Ureter (tissue), 1 donor: ENCODE data around the gene KCNQ1. TPM values are rescaled to one million over a fixed set of nuclear protein-coding genes. Genes with fewer than 3 reads are reported as not detected.

Experiments
- DNase-seq: peaks from one replicate; pipeline ENCODE4 v3.0.0-alpha.2; 2020; ENCODE audit warnings: low spot score
- total RNA-seq: library from RNA; stranded (reverse); gene quantifications from one replicate; pipeline ENCODE4 v1.2.4, GENCODE V29; 2023
- donor health status: DM: yes; HTN: yes; CAD: no.

KCNQ1 gene
- total RNA-seq, 1 donor from 2014 or later = 63.0 TPM

DNA sequence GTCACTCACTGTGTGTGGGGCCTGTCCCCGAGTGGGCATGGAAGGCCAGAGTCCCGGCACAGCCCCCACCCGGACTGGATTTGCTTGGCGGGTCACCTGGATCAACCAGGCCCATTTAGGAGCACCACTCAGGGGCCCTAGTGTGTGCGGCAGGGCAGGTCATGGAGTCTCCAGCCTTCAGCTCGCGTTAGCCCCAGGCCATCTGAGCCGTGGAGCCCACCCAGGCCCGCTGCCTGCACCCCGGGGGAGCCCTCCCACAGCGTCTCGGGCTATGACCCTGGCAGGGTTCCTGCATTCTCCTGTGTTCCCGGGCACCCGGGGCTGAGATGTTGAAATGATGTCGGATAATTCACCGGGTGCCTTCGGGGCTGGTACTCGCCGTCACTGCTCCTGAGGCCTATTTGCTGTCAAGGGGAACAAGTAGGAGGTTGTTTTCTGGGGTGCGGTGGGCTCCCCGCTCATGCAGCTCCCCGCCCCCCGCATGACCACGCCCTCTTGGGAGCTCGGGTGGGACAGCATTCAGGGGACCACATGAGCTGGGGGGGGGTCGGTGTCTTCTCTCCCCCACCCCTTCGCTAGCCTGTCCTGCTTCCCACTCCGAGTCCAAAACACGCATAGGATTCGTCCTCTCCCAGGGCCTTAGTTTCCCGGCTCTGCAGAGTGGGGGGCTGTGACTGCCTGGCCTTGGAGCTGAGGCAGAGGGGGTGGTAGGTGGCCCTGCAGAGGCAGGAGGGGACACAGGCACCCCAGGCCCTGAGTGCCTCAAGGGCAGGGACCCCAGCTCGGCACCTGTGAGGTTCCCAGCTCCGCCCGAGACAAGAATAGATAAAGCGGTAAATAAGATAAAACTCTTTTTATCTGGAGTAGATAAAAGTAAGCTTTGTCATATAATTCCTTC, 77.2 kb downstream of the KCNQ1 start:
- DNase-seq = peak; percentile 40

DNA sequence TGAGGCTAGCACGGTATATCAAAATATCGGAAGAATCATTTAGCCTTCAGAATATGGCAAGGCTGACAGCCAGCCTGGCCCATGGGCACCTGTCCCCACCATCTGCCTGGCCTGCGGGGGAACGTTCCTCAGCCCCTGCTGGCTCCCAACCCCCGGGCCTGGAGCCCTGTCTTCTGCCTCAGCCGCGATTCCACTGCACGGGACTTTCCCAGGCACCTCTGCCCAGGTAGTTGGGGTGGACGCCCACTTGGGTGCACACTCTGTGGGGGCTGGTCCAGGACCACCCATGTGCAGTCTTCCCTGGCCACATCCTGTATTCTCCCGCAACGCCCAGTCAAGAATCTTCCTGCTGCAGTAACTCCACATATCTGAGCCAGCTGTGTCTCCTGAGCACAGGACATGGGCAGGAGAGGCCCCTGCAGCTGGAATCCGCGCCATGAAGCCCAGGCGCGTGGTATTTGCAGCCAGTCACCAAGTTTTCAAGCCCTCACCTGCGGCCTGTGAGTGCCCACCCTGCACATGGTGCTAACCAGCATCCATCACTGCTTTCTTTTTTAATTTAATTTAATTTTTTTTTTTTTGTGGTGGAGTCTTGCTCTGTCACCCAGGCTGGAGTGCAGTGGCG, 77.9 kb downstream of the KCNQ1 start:
- peak; percentile 34 for DNase-seq

DNA sequence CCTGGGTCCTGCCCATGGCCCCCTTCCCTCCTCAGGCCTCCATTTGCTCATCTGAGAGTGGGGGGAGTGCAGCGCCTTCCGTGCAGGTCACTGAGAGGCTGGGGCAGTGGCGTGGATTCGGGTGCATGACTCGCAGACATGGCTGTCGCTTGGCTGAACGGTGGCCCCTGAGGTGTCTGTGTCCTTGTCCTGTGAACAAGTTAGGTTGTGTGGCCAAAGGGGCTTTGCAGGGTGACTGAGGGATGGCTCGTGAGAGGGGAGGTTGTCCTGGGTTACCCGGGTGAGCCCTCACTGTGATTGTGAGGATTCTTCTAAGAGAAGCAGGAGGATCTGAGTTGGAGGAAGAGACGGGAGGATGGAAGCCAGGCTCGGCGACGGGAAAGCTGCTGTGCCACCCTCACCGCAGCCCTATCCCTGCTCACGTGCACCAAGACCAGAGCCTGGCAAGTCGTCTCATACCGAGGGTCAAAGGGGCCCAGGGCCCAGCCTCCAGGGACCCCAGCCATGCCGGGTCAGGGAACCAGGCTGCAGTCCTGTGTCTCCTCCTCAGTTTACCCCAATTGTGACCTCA, 79.1 kb downstream of the KCNQ1 start:
- peak; percentile 40 for DNase-seq

DNA sequence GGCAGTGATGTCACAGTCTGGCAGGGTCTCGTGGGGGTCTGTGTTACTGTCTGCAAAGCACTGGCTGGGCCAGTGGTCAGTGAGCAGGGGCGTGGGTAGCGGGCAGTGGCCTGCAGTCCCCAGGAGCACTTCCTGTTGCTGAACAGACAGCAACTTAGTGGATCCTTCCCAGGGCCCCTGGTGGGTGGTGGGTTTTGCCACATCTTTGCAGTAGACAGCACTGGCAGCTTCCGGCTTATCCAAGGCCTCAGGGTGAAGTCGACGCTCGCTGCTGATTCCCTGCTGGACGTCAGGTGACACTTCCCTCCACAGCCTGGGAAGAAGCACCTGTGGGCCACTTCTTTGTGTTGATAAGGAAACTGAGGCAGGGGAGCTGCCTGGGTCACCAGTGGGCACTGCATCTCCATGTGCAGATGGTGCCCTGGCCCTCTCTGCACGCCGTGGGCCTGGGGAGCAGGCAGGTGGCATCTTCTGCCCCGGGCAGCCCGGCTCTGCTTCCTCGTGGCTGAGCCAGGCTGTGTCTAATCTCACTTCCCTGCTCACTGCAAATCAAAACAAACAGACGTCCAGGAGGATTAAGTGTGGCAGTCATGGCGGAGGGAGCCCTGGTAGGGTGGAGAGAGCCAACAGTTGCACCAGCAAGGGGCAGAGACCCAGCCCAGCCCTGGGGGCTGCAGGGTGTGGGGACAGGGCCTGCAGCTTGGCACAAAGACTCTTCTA, 79.8 kb downstream of the KCNQ1 start:
- DNase-seq = peak; percentile 41

DNA sequence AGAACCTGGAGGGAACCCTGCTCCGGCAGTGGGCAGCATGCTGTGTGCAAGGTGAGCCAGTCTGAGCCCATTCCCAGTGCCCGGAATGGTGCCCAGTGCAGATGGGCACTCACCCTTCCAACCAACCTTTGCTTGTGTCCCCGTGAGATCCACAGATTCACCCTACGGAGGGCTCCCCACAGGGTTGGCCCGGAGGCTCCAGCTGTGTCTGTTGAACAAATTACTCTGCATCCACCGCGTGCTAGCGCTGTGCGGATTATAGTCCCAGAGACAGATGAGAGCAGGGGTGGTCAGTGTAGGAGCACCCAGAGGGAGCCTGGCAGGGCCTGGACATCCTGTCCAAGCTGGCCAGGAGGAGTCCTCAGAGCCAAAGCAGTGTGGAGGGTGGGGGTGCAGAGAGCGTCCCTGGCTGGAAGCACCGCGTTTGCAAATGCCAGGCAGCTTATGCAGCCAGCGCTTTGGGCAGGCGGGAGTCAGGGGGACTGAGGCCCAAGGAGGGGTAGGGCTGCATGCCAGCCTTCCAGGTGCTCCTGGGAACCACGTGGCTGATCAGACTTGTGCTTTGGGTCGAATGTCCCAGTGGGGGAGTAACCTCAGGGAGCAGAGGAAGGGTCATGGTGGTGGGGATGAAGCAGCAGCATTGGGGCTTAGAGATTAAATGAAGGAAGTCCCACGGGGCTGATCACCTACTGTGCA, 80.5 kb downstream of the KCNQ1 start:
- peak; percentile 41 for DNase-seq

DNA sequence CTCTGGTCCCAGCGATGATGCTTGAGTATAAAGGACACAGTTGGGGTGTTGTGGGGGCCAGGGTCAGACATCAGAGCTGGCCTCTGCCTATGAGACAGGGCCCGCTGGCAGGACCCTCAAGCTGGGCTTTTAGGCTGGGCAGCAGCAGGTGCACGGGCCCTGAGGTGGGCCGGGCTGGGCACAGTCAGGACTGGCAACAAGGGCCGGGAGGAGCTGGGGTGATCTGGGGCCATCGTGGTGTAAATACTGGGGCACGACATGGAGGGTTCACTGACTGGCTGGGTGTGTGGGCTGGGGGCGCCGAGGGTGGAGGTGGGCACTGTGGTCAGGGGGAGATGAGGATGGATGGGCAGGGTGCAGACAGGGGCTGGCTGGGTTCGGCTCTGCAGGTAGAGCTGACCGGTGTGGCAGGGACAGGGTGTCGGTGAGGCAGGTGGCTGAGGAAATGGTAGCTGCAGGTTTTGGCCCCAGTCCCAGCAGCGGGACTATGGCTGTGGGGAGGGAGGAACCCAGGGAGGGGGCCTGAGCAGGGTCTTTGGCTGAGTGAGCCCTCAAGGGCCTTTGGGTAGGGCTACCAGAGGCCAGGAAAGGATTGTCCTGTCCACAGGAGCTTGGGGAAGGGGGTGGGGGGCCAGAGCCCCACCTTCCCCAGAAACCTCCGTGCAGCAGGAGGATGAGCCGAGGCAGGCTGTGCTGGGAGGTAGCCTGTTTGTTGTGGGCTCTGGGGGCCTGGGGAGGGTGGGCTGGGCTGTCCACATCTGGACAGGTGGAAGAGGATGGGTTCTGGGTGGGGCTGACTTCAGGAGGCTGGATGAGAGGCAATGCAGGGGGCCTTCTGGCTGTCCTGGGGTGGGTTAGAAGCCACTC, 81.4 kb downstream of the KCNQ1 start:
- peak; percentile 44 for DNase-seq

DNA sequence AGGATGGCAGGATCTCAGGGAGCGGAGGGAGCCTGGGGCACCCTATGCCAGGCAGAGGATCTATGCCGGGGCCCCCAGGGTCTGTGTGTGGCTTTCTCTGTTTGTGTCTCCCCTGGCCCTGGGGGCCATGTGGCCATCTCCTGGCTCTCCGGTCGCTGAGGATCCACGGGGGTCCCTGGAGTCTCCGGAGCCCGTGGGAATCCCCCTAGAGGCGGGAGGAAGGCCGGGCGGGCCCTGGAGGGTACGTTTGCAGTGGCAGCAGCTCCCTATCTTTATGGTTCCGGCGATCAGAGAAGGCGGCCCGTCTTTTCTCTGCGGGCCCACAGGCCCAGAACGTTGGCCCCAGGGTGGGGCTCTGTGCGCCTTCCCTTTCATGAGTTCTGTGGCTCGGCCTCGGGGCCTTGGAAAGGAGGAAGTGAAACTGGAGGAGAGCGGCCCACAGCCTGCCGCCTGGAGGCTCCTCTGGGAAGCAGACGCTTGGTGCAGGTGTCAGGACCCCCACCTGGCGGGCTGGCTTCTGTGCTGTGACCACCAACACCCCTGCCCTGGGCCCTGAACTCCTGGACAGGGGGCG, 82.1 kb downstream of the KCNQ1 start:
- peak; percentile 73 for DNase-seq

DNA sequence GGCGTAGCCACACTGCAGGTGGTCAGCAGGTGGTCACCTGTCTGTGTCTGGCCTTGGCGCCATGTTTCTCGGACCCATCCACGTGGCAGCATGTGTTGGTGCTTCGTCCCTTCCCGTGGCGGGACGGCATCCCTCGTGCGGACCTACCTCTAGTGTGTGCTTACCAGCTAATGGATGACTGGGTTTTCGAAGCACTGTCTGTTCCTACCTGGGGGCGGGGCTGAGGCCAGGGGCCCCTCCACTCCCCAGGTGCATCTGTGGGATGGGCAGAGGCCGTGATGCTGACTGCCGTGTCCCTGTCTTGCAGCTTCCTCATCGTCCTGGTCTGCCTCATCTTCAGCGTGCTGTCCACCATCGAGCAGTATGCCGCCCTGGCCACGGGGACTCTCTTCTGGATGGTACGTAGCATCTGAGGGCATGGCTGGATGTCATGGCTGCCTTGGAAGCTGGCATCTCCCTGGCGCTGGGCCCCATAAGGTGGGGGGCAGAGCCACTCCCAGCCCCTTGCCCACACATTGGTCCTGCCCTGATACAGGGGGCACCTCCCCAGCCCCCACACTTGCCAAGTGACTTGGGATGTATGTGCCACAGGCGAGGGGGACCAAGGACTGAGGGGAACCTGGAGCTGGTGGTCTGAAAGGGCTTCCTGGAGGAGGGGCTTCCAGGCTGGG, 82.9 kb downstream of the KCNQ1 start:
- DNase-seq = peak; percentile 41

DNA sequence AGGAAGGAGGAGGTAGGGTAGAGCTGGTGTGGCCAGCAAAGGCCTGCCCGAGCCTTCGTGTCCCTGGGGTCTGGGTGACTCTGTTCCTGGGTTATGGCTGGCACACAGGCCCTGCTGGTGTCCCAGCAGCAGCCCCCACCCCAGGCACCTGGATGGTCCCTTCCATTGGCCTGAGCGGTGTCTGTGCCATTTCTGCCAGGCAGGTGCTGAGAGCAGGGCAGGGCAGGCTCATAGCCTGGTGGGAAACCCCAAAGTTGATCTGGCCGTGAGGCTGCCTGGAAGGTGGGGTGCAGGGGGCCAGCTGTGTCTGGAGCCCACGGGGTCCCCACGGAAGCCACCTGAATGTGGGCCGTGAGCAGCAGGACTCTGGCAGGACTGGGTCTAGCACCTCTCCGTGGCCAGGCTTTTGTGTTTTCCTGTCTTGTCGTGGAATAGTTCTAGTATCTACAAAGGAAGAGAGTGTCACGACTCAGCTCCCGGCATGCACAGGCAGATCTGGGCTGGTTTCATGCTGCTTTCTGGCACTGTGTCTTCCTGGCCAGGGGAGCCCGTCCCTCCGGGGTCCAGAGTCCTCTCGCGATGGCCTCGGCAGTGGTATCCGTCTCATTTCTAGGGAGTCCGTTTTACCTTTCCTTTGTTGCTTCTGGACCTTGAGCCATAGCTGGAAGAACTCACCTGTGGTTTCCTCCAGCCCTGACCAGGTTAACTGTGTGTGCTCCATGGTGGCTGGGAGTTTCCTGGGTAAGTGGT, 83.7 kb downstream of the KCNQ1 start:
- peak; percentile 43 for DNase-seq

DNA sequence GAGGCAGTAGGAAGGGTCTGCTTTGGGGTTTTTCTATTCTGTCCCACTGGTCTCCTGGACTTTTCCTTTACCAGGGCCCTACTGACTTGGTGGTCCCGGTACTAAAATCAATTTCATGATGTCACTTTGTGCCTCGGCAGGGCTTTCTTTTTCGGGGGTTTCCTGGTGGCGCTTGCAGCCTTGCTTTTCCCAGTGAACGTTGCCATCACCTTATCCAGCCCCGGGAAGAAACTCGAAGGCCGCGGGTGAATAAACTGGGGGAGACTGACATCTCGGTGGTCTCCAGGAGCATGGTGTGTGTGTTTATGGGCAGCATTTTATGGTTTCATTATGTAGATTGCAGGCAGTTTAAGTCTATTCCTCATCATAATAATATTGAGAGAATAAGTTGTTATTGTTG, 84.4 kb downstream of the KCNQ1 start:
- no peak for DNase-seq

DNA sequence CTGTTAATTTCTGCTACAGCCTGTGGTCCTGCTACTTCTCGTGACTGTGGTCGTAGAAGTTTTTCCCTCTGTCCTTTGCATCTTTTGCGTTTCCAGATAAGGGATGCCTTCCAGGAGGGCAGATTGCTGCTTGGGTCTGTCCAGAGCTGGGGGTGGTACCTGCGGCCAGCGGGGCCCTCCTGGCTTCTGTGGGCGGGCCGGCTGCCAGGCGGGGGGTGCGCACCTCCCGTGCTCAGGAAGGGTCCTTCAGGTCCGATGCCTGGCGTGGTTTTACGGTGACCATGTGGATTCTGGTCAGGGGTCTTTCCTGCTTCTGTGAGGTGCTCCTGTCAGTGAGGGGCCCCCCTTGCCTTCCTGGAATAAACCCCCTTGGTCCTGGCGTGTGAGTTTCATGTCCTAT, 84.8 kb downstream of the KCNQ1 start:
- no peak for DNase-seq

DNA sequence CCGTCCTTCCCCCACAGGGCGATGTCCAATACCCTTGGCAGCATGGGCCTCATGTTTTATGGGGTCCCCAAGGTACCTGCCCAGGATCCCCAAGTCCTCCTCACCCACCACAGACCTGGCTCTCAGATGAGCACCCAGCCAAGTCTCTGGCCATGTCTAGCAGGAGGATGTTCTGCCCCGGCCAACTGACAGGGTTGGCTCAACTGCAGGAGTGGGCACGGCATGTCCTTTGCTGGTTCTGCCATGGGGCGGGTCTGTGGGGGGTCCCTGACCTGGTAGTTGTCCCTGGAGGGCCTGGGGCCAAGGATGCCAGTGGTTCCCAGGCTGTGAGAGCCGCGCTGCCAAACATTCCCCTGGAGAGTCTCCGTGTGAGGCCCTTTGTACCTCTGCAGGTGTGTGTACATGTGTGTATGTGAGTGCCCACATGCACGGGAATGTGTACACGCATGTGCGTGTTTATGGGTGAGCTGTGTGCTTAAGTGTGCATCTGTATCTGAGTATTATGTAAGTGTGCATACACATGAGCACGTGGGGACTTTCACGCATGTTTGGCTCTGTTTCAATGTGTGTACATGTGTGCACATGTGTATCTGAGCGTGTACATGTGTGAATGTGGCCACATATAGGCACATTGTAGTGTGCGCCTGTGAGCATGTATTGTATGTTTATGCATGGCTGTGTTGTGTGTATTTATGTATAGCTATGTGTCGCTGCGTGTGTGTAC, 85.5 kb downstream of the KCNQ1 start:
- DNase-seq = no peak

DNA sequence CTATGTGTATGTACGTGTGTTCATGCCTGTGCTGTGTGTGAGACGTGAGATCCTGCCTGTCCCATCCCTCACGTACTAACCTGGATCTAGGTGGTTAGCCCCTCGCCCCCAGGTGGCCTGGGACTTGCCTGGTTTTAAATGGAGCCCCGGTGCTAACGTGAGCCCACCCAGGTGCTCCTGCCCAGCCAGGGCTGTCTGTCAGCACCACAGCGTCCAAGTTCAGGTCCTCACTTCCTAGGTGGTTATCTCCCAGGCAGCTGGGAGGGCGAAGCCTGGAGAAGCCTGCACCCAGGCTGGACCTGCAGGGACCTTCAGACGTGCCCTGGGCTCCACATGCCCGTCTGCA, 86.0 kb downstream of the KCNQ1 start:
- no peak for DNase-seq

DNA sequence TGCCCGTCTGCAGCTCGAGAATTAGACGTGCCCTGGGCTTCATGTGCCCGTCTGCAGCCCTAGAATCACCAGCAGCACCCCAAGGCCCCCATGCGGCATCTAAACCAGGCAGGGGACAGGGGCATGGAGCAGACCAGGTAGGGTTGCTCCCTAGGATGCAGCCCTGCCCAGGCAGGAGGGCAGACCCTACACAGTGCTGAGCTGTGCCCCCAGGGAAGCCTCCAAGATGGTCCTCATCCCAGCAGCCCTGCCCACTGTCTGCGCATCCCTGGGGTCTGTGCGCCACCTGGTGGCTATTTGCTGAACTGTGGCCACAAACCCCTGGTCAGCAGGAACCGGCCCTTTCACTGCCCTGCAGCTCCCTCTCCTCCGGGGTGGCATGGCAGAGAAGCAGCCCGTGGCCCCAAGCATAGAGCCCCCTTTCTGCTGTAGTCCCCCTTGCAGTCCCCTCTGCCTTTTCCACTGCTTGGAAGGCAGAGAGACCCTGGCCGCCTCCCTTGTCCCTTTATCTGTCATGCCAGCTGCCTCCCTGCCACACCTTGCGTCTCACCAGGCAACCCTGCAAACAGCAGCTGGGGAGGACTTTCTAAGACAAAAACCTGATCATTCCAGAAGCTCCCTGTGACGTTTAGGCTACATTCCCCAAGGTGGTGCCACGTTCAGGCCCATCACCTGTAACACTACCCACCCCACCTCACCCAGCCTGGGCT, 86.6 kb downstream of the KCNQ1 start:
- DNase-seq = peak; percentile 75

DNA sequence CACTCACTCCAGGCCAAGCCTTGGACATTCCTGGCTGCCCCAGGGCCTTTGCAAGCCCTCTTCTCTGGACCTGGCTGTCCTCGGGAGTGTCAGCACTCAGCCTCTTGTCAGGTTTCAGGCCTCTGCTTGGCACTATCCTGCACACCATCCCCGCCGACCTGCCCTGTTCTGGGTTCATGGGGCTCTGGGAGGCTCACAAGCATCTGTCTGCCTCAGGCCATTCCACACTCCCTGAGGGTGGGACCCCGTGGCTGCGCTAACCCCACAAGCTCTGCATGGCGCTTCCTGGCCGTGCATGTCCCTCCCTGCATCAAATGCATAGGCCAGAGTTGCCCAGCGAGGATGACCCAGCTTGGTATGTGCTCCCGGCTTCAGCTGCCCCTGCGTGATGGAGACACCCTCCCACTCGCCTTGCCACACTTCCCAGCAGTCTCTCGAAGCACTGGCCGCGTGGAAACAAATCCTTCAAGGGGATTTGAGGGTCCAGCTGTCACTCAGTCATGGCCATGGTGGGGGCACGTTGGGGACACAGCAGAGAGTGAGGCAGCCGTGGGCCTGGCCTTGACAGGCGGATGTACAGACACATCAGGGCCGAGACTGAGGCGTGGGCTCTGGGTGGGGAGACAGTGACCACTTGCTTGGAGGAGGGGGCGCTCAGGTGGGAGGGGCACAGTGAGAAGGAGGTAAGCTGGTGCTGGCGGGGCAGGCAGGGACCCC, 87.3 kb downstream of the KCNQ1 start:
- DNase-seq = no peak

DNA sequence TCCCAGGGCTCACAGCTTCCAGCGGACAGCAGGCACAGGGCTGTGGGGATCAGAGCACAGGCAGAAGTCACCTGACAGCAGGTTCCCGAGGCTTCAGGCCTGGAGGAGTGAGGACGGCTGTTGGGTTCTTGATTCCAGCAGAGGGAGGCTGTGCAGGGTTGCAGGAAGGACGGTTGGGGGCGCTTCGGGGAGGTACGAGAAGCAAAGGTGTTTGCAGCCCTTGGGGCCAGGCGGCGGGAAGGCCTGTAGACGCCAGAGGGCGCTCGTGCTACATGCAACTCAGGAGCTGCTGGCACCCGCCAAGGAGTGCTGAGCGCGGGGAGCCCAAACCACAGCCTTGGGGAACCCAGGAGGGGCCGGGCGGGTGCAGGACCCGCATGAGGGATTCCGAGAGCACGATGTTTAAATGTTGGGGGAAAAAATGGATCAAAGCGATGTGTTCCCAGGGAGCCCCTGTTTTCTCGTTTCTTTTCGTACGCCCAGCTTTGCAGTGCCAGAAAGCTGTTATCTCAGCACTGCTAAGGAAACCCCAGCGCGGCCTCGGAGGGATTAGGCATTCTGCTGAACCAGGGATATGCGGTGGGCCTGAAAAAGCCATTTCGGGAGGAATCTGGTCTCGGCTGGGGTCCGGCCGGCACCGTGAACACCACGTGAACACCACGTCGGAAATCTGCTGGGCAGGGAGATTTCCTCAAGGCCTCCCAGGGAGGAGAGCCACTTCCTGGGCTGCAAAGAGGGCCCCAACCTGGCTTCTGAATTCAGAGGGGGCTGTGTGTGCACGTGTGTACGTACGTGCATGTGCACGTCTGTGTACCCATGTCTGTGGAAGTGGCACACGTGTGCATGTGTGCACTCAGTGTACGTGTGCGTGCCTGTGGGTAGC, 88.1 kb downstream of the KCNQ1 start:
- peak; percentile 92 for DNase-seq
